Right atrium auricular region (tissue), 2 donors: ENCODE measurements around the gene TGFBR3. TPM values are rescaled to one million over a fixed set of nuclear protein-coding genes. Genes with fewer than 3 reads are reported as not detected.

Source experiments
- DNase-seq: peaks from one replicate; pipeline ENCODE4 v3.0.0-alpha.2; 2019; ENCODE audit warnings: low spot score
- H3K27ac ChIP-seq, 2 donors: fragments of 200-600 bp; sonication (generic); 1 replicate in 1 of 2; 2 replicates in 1 of 2; pipeline ENCODE4 v1.5.1; 2016 to 2019
- H3K27me3 ChIP-seq, 2 donors: fragments of 200-600 bp; sonication (generic); one replicate each; pipeline versions ENCODE4 v1.5.1 to v1.6.0; 2017 to 2019
- H3K36me3 ChIP-seq: fragments of 200-600 bp; sonication (generic); one replicate; pipeline ENCODE4 v1.5.1; 2016
- H3K4me1 ChIP-seq, 2 donors: fragments of 200-600 bp; sonication (generic); one replicate each; pipeline versions ENCODE4 v1.5.1 to v1.6.0; 2017 to 2019
- H3K4me3 ChIP-seq, 2 donors: fragments of 200-600 bp; sonication (generic); 1 replicate in 1 of 2; 2 replicates in 1 of 2; pipeline ENCODE4 v1.5.1; 2017 to 2019; ENCODE audit warnings: mild to moderate bottlenecking in 1 of 2, moderate library complexity in 1 of 2
- H3K9me3 ChIP-seq, 2 donors: fragments of 200-600 bp; sonication (generic); one replicate each; pipeline ENCODE4 v1.5.1; 2019
- total RNA-seq, 2 donors: library from RNA; depleted of rRNA; stranded (reverse); fragments of >200 nt; gene quantifications; one replicate each; pipeline ENCODE4 v1.1.0, GENCODE V29; 2016
- TF ChIP-seq, protein P1 (sequence below), 2 donors: fragments of 200-600 bp; sonication (generic); IDR thresholded peaks; one replicate each; pipeline ENCODE4 v1.5.1; 2019; ENCODE audit warnings: antibody characterized with exemption in 2 of 2

Gene TGFBR3
- total RNA-seq, 2 donors from 2014 or later, result 40.5 to 64.8 TPM

DNA sequence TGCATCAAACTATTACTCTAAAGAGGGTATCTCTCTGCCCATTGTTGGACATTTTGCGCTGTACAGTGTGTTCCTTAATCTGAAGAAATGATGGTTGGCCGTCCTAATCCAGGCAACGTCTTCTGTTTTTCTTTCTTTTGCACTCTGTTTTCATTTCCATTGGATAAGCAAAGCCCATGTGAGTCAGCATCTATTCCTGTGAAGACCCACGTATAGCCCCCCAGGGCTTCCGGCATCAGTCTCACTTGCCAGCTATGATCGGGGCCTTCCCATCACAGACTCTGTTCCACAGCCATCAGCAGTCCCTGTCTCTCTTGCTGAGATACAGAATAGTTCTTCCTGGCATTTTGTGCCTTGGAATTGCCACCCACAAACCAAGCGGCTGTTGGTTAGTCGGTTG, 34.0 kb upstream of the TGFBR3 start:
- Histone ChIP-seq H3K9me3 (no peaks in the 10 kb centered on the region), H3K27me3 (no peaks in the 10 kb centered on the region), H3K4me1 (no peaks in the 10 kb centered on the region), H3K4me3 (no peak overlapping the region), H3K27ac (no peak overlapping the region), H3K36me3 (no peaks in the 10 kb centered on the region)
- DNase-seq, result no peak
- TF ChIP-seq, protein P1, sequence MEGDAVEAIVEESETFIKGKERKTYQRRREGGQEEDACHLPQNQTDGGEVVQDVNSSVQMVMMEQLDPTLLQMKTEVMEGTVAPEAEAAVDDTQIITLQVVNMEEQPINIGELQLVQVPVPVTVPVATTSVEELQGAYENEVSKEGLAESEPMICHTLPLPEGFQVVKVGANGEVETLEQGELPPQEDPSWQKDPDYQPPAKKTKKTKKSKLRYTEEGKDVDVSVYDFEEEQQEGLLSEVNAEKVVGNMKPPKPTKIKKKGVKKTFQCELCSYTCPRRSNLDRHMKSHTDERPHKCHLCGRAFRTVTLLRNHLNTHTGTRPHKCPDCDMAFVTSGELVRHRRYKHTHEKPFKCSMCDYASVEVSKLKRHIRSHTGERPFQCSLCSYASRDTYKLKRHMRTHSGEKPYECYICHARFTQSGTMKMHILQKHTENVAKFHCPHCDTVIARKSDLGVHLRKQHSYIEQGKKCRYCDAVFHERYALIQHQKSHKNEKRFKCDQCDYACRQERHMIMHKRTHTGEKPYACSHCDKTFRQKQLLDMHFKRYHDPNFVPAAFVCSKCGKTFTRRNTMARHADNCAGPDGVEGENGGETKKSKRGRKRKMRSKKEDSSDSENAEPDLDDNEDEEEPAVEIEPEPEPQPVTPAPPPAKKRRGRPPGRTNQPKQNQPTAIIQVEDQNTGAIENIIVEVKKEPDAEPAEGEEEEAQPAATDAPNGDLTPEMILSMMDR (IDR thresholded peaks at IDR 0.05), result no peak

GRCh38 chr1:91916811-91917460, 31.0 kb upstream of the TGFBR3 start:
- no peak overlapping the region for H3K27ac ChIP-seq
- H3K4me1 ChIP-seq, result no peaks in the 10 kb centered on the region
- no peaks in the 10 kb centered on the region for H3K36me3 ChIP-seq
- no peak overlapping the region for H3K4me3 ChIP-seq
- TF ChIP-seq, protein P1 (IDR thresholded peaks at IDR 0.05), result no peak
- no peaks in the 10 kb centered on the region for H3K27me3 ChIP-seq
- H3K9me3 ChIP-seq, result no peaks in the 10 kb centered on the region
- no peak for DNase-seq

- TF ChIP-seq, protein P1 (IDR thresholded peaks at IDR 0.05), result no peak
- H3K4me1 ChIP-seq, result no peaks in the 10 kb centered on the region
- no peak overlapping the region for H3K27ac ChIP-seq
- no peaks in the 10 kb centered on the region for H3K36me3 ChIP-seq
- no peak for DNase-seq
- H3K9me3 ChIP-seq, result no peaks in the 10 kb centered on the region
- no peak overlapping the region for H3K4me3 ChIP-seq
- no peaks in the 10 kb centered on the region for H3K27me3 ChIP-seq
These were observed 30.1 kb upstream of the TGFBR3 start for GRCh38 chr1:91916046-91916445.

DNA sequence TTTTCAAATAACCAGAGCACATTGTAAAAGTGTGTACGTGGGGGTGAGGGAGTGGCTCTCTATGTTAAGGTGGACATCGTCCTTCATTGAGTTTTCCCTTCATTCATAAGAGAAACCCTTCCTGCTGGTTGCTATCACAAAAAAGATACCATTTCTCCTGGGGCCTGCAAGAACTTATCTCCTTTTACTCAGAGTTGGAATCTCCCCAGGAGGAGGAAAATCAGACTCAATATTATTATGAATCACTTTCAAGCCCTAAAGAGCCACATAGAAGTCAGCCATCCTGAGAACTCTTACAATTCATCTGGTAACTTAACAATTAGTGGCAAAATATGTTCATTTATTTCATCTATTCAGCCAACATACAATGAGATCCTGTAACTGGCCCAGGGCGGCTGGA, 27.1 kb upstream of the TGFBR3 start:
- no peaks in the 10 kb centered on the region for H3K27me3 ChIP-seq
- H3K4me3 ChIP-seq, result no peak overlapping the region
- TF ChIP-seq, protein P1 (IDR thresholded peaks at IDR 0.05), result no peak
- no peaks in the 10 kb centered on the region for H3K36me3 ChIP-seq
- no peaks in the 10 kb centered on the region for H3K9me3 ChIP-seq
- H3K4me1 ChIP-seq, result no peaks in the 10 kb centered on the region
- no peak overlapping the region for H3K27ac ChIP-seq
- DNase-seq, result no peak

GRCh38 chr1:91912266-91912665, 26.3 kb upstream of the TGFBR3 start:
- H3K27ac ChIP-seq, result no peak overlapping the region
- DNase-seq, result no peak
- no peak overlapping the region for H3K4me3 ChIP-seq
- H3K9me3 ChIP-seq, result no peaks in the 10 kb centered on the region
- H3K27me3 ChIP-seq, result no peaks in the 10 kb centered on the region
- H3K4me1 ChIP-seq, result no peaks in the 10 kb centered on the region
- TF ChIP-seq, protein P1 (IDR thresholded peaks at IDR 0.05), result no peak
- no peaks in the 10 kb centered on the region for H3K36me3 ChIP-seq

DNA sequence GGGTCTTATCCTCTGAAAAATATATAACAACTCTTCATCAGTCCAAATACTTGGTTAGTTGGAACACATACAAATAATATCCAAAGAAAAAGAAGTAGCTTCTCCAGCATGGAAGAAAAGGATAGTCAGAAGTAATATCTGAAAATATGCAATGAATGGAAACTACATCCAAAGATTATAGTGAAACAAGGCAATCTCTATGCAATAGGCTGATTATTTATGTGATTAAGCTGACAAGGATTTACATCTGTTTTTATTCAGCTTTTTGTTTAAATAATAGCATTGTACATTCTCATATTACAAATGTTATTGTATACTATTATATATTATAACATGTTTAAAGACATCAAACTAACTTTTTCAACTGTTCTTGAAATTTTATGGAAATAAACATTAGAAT, 15.3 kb upstream of the TGFBR3 start:
- Histone ChIP-seq H3K4me3 (no peak overlapping the region), H3K27me3 (no peaks in the 10 kb centered on the region), H3K4me1 (no peaks in the 10 kb centered on the region), H3K36me3 (no peaks in the 10 kb centered on the region), H3K27ac (no peak overlapping the region), H3K9me3 (no peaks in the 10 kb centered on the region)
- DNase-seq, result no peak
- TF ChIP-seq, protein P1 (IDR thresholded peaks at IDR 0.05), result no peak
